NCI-H748 (cell line): ENCODE data around the gene RBP4.
A peak's percentile ranks its signal among the peaks of the same experiment; 100 is the strongest.

Experiments
- DNase-seq: peaks from one replicate; lab custom pipeline; 2025; ENCODE audit not compliant: unreplicated experiment; lab: John Stamatoyannopoulos, UW

Gene RBP4

DNA sequence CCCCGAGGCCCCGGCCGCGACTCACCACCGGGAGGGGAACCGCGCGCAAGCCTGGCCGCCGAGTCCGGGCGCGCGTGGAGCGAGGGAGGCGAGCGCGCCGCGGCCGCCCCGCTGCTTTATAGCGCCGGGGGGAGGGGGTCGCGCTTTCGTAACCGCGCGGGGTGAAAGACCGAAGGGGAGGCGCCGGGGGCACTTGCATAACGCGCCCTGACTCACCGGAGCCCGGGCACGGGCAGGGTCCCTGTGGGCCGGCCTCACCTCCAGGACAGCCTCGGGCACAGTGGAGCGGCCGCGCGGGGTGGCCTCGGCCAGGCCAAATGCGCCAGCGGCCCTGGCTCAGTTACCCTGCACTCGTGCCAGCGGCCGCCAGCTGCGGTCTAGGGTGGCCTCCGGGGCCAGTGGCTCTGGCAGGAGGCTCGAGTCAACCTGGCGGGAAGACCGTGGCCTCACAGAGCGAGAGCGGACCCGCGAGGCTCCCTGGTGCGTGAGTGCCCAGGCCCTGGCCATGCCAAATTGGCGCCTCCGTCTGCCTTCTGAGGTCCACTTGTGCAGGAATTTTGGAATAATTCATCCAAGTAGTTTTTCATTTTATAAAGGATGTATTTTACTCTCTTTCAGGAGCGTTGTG, at the start of gene RBP4:
RBP4 (minus strand) TSS at position 90 of the 628 bp plus-strand sequence. CDS start 207 bp downstream, outside the sequence.
- DNase-seq, result peak; percentile 46

DNA sequence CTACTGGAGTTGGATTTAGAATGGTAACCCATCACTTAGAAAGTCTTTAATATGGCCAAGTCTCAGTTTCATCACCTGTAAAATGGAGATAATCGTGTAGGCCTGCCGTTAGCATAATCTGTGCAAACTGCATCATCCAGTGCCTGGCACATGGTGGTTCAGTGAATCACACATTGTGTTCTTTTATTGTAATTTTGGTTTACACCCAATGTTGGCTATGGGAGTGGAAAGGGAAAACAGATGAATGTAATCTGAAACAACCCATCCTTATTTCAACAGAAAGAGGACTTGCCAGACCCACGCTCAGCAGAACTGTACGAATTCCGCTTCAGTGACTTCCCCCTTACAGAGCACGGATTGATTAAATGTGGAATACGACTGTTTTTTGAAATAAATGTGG, 38.8 kb upstream of the RBP4 start:
- DNase-seq, result no peak

DNA sequence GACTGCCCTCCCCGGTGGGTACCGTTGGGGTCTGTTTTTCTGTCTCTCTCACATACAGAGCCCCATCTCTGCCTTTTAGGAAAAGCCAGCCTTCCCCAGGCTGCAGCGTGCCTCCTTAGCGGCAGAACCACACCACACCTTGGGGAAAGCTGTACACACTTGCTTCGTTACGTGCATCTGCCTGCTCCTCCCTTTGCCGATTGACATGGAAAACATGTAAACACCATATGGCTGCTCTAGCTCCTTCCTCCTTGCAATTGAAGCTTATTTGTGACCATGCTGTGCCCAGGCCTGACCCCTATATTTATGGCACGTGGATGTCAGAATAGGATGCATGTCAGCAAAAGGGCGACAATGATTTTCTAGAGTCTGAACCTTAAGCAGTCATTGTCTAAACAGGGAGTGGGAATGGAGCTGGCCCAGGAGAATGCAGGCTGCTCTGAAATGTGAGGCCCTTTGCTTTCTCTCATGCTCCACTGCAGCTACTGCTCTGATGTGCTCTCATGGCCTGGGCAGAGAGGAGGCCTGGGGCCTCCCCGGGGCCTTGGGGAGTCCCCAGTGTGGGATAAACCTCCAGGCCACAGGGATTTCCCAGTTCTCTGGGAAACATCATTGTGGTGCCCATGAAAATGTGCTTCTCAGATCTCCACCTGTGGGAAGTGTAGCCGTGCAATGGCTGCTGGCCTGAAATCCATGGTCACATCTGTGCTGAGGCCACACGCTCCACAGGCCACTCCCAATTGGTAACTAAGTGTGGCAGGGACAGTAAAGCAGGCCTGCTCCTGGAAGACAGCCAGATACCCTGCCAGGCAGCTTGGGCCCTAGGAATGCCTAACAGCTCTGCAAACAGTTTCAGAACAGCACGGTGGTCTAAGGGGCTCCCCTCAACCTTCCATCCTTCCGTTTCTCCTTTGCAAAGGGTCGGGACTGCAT, 29.9 kb upstream of the RBP4 start:
- peak; percentile 10 for DNase-seq

DNA sequence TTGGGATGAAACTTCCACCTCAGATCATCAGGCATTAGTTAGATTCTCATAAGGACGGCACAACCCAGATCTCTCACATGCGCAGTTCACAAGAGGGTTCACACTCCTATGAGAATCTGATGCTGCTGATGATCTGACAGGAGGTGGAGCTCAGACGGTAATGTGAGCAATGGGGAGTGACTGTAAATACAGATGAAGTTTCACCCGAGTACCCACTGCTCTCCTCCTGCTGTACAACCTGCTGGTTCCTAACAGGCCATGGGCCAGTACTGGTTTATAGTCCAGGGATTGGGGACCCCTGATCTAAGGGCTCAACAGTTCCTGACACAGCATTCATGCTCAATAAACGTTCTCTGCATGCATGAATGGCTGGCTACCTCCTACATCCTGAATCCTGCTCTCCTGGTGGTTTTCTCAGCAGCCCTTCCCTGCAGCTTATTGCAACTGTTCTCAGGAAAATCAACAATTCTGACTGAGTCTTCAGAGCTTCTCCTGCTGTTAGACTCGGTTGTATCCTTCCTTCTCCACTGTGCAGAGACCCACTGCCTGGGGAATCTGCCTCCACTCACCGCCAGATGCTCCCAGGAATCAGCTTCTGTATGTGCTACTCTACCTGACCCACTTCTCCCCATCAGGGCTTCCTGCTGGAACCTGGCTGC, 28.7 kb upstream of the RBP4 start:
- DNase-seq, result no peak

DNA sequence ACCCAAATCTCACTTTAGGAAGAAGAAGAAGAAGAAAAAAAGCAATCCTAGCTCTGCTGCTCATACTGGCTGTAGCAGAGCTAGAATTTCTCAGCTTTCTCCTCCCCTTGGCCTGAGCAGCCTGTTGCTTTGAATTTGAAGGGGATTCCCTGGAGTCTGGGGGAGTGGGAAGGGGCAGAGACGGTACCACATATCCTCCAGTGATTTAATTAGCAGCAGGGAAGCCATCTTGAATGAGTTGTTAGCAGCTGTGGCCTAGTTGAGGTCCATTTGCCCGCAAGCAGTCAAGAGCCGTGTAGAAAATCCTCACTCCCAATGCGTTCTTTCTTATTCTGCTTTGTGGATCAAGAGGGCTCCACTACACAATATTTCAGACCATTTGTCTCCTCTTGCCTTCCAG, 27.8 kb upstream of the RBP4 start:
- no peak for DNase-seq

DNA sequence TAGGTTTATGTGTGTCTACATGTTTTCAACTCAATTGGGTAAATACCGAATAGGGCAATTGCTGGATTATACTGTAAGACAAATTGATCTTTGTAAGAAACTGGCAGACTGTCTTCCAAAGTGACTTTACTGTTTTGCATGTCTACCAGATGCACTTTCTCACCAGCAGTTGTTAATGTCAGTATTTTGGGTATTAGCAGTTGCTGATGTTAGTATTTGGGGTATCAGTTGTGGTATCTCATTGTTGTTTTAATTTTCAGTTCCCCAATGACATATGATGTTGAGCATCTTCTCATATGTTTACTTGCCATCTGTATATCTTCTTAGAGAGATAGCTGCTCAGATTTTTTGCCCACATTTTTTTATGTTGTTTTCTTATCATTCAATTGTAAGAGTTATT, 21.9 kb upstream of the RBP4 start:
- DNase-seq, result no peak

DNA sequence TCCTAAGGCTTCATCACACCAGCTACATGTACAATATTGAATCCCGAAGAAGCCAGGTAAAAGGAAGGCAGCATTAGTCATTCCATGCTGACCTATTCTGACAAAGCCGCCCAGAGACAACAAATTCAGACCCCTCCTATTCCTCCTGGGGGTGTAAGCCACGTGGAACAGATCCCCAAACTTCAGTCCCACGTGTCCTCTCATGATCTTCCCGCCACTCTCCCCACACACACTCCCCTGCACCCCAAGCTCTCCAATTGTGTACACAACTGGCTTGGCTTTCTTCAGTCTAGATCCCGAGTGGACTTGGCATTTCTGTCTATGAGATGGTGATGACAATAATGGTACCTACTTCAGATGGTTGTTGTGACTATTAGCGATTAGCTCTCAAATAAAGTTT, 19.9 kb upstream of the RBP4 start:
- DNase-seq, result no peak

DNA sequence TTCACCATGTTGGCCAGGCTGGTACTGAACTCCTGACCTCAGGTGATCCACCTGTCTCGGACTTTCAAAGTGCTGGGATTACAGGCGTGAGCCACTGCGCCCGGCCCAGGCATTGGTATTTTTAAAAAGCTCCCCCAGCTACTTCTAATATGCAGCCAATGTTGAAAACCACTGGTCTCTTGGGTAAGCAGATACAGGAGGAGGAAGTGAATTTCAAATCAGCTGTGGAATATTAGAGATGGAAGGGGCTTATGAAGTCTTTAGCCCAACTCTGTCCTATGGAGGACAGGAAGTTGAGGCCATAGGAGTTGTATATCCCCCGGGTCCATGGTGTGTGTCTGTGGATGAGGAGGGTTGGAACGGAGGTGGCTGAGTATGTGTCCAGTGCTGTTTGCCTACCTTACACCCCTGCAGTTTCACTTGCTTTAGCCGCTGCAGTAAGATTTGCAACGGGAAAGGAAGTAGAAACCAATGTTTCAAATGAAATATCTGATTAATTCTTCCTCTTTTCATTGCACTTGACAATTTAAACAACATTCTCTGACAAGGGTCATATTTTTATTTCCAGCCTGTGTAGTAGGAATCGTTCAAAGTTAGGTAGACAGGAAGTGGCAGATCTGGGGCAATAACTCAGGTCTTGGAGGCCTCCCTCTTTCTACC, 14.7 kb upstream of the RBP4 start:
- DNase-seq, result no peak

DNA sequence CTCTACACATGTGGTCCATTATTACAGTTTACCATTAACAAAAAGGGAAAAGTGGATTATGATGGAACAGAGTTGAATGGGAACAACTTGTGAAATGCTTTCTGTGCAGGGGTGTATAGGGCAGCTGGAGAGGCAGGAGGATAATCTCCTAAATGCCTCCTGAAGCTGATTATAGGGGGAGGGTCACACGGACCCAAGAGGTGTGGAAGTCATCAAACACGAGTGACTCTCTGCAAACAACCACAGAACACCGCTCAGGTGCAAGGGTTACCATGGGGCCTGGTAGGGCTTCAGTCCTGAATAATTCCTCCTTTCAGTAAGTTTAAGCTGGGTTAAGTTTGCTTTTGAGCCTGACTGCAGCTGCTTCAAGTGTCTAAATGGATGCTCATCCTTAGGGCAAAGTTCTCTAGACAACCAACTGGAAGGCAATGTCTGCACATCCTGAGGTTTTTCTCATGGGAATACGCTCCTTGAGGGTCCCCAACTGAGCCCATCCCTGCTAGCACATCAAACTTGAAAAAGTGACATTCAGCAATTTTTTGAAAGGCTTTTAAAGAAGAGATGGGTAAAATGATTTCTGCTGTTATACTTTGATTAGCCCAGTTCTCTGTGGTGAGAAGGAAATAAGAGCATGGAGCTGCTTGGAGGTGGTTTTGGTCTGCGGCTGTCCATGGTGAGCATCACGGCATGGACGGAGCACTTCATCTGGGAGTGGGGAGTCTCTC, 13.2 kb upstream of the RBP4 start:
- no peak for DNase-seq

DNA sequence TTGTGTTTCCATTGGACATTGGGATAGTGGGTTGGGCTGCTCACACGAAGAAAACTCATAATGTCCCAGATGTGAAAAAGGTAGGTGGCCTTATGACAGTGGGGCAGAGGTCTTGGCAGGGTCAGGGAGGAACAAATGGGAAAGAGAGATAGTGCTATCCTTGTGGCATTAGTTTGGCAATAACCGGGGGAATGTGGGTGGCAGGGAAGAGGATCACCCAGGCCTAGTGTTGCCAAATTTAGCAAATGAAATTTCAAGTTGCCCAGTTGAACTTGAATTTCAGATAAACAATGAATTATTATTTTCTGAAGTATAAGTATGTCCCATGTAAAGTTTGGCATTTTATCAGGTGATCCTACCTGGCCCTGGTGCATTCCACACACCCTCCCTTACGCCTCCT, 12.1 kb upstream of the RBP4 start:
- DNase-seq, result no peak

DNA sequence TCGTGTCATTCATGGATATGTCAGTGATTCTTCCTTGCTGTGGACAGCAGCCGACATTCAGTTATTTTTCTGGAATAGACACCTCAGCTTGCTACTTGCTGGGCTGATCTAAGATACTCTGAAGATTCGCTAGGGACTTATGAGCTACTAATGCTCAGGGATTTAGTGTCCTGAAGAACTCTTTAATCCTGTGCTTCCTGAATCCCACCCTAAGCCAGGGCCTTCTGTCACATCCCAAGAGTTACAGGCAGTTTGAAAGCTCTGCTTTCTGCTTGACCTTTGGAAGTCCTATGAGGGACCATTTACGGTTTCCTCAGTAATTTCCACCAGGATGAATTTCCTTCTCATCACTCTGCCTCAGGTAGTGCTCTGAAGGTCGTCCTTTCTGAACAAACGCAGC, 11.3 kb upstream of the RBP4 start, which contains the start of gene PDE6C:
PDE6C (plus strand) TSS at position 227 of the 400 bp plus-strand sequence. CDS start 189 bp downstream, outside the sequence.
- DNase-seq, result no peak

DNA sequence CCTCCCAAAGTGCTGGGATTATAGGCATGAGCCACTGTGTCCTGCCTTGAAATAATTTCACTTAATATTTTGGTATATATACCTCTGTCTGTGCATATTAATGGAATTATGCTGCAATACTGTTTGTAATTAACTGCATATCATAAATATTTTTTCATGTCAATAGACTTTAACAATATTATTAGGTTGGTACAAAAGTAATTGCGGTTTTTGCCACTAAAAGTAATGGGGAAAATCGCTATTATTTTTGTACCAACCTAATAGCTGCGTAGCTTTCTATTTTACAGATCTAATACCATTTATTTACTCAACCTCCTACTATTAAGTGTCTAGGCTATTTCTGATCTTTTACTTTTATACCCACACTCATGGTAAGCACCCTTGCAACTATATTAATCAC, 7.4 kb upstream of the RBP4 start:
- DNase-seq, result no peak

DNA sequence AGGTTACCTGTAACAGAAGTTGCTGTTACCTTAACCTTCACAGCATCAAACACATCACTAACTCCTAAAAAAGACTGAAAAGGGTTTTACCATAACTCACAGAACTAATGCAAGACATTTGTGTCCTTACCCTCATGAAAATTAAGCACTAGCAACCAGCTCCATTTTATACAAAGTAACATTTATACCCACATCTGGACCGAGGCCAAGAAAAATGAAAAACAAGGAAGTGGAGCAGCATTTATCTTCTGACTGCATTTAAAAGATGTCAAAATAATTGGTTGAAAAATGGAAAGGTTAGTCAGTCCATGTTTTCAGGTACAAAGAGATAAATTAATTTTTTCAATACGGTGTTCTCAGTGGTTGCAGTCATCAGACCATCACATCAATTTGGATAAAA, 3.1 kb upstream of the RBP4 start:
- no peak for DNase-seq

DNA sequence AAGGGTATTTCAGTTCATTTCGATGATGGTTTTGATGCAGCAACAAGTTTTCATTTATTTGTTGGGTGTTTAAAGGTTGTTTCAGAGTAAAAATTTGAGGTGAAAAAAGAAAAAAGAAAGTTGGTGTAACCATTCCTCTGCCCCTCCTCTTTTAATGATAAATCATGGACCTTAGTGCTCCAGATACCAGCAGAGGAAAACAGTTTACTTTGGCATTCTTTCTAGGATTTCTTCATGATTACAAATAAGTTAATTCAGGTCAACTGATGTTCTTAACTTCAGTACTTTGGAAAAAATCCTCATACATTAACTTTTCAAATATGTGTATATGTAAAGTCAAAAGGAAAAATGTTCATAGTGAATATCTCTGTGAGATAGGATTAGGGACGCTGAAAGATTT, 2.0 kb upstream of the RBP4 start:
- no peak for DNase-seq

DNA sequence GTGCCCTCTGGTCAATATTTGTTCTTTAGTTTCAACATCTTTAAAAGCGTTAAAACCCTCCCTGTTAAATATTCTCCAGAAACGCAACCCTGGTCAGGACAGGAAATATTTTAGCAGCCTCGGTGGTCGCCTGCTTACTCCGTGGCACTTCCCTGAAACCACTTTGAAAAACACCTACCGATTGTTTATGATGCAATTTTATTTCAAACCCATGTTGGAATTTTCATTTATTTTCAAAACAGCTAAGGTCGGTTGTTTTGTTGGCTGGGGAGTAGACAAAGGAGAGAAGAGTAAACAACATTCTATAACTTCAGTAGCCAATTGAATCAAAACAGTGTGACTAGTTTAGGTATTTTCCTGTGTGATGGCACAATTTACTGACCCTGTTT, 733 bp upstream of the RBP4 start:
- DNase-seq, result no peak

DNA sequence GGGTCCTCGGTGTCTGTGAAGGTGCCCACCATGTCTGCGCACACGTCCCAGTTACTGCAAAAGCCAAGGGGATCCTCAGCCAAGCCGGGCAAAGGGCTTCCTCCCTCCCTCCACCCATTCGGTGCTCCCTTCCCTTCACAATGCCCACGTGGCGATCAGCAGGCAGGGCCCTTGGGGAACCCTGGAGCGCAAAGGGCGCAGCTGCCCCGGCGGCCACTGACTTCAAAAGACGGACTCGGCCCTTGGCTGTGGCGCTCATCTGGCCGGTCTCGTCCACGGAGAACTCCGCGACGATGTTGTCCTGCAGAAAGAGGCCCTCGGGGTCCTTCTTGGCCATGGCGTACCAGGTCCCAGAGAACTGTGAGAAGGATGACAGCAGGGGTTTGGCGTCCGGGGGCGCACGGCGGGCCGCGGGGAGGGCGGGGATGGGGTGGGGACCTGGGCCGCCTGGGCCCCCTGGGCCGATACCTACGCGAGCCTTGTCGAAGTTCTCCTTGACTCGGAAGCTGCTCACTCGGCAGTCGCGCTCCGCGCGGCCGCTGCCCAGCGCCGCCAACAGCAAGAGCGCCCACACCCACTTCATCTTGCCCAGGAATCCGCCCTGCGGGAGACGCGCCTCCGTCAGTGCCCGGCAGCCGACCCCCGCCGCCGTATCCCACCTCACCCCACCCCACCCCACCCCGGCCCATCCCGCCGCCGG, 439 bp downstream of the RBP4 start:
- peak; percentile 46 for DNase-seq

DNA sequence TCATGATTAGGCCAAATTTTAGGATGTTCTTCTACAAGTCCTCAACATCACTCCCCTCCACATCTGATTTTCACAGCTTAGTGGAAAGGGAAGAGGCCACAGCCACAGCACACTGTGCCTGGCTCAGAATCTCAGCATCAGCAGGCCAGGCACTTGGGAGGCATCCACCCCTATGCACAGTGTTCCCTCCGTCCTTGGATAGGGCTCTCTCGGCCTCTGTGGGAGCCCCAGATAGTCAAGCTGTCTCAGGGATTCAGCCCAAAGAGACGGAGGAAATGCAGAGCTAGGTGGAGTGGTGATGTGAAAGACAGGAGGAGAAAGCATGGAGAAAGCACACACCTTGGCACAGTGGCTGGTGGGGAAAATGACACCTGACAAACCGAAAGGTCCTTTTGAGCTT, 1.3 kb downstream of the RBP4 start:
- DNase-seq, result no peak

DNA sequence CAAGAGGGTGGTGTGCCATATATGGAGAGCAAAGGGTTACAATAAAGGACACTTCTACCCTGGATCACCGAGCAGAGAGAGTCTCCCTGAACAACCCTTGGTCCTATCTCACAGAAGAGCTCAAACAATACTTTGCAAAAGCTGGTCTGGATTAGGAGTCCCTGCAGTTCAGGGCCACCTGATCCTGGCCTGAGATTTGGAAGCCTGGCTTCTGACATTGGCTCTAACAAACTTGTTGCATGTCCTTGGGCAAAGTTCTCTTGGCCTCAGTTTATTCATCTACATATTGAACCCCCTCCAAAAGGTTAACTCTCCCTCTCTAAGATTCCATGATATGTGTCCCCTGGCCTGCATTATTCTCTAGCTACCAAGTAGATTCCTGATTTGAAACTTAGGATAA, 1.7 kb downstream of the RBP4 start:
- no peak for DNase-seq

DNA sequence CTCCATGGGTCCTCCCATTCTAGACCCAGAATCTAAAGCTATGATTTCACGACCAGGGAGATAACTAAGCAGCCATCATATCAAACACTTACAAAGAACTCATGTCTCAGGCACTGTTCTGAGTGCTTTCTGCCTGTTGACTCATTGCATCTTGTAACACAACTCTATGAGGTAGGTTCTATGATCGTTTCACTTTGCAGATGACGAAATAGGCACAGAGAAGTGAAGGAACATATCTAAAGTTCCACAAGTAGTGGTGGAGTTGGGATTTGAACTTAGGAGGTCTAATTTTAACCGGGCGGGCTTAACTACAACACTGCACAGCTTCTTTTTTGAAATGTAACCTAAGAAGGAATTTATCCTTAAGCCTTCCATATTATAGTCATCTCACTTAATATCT, 2.9 kb downstream of the RBP4 start:
- DNase-seq, result no peak

DNA sequence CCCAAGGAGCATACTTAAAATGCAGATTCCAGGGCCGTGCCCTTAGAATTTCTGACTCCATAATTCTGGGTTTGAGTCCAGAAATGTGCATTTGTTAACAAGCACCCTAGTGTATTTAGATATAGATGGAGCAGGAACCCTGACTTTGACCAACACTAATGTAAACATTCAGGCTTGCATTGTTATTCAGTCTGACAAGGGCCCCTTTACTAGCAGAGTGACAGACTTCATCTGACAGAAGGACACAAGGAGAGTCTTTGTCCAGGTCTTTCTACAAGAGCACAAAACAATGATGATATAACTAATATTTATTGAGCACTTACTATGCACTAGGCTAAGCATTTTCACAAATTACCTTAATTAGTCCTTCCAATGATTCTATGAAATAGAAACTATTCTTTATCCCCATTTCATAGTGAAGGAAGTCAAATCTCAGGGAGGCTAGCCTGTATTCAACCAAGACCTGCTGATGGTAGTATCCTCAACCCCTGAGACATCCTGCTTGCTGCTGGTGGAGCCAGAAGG, 3.9 kb downstream of the RBP4 start:
- no peak for DNase-seq
